Transverse colon (tissue), 4 donors: Measurements from ENCODE around the gene CCBE1. TPM values are rescaled to one million over a fixed set of nuclear protein-coding genes. Genes with fewer than 3 reads are reported as not detected.

Source experiments
- DNase-seq: peaks from one replicate; pipeline ENCODE4 v3.0.0-alpha.2; 2019
- H3K27ac ChIP-seq, 4 donors: fragments of 200-600 bp; sonication (generic); 2 replicates each; pipeline ENCODE4 v1.5.1; 2016 to 2018; ENCODE audit warnings: inconsistent platforms in 4 of 4
- H3K27me3 ChIP-seq: fragments of 200-600 bp; sonication (generic); 2 replicates; pipeline ENCODE4 v1.5.1; 2017; ENCODE audit warnings: inconsistent platforms
- H3K36me3 ChIP-seq, 4 donors: fragments of 200-600 bp; sonication (generic); 2 replicates each; pipeline ENCODE4 v1.5.1; 2017 to 2019; ENCODE audit warnings: inconsistent platforms in 4 of 4
- H3K4me1 ChIP-seq, 4 donors: fragments of 200-600 bp; sonication (generic); 2 replicates each; pipeline ENCODE4 v1.5.1; 2017 to 2020; ENCODE audit warnings: inconsistent platforms in 4 of 4
- H3K4me3 ChIP-seq, 4 donors: fragments of 200-600 bp; sonication (generic); 1 replicate in 1 of 4; 2 replicates in 3 of 4; pipeline versions ENCODE4 v1.5.1 to v1.6.1; 2017 to 2019; ENCODE audit warnings: inconsistent platforms in 4 of 4
- H3K9me3 ChIP-seq, 2 donors: fragments of 200-600 bp; sonication (generic); 2 replicates each; pipeline ENCODE4 v1.5.1; 2017 to 2019; ENCODE audit warnings: inconsistent platforms in 2 of 2
- EP300 ChIP-seq: sonication (generic); formaldehyde crosslinking; IDR thresholded peaks from one replicate; pipeline ENCODE4 v1.6.1; 2017; ENCODE audit warnings: antibody characterized with exemption, low read depth
- POLR2A ChIP-seq: fragments of 450-650 bp; IDR thresholded peaks from one replicate; pipeline ENCODE4 v1.6.1; 2016; ENCODE audit warnings: antibody characterized with exemption, mild to moderate bottlenecking, moderate library complexity
- POLR2AphosphoS5 ChIP-seq, 3 donors: sonication (generic); formaldehyde crosslinking; IDR thresholded peaks; one replicate each; pipeline ENCODE4 v1.6.1; 2016; ENCODE audit warnings: antibody characterized with exemption in 3 of 3
- WGBS, 2 donors: methylation state at CpG; one replicate each; pipeline ENCODE4 v1.1.5; 2018; ENCODE audit warnings: low coverage in 1 of 2; 5-methylcytosine and 5-hydroxymethylcytosine counted together
- in situ Hi-C, 4 donors: fragments of 200-750 bp; cut with MboI; loops; one replicate each; pipeline versions ENCODE4 v1.15.0 to v1.15.1; 2017; ENCODE audit warnings: low sequenced_read_pairs in 3 of 4, low pct_ligation_motif_present in 1 of 4, low pct_unique_long_range_greater_than_20kb in 1 of 4
- intact Hi-C: fragments of 100-400 bp; cut with DNase I; formaldehyde crosslinking; loops from one replicate; pipeline ENCODE4 v1.15.1; 2023; ENCODE audit warnings: low total_unique reads
- total RNA-seq, 4 donors: library from RNA; depleted of rRNA; stranded (reverse); fragments of >200 nt; gene quantifications; one replicate each; pipeline ENCODE4 v1.1.0, GENCODE V29; 2016
- TF ChIP-seq, protein P1 (sequence below), 5 experiments: fragments of 200-600 bp in 3 of 5; fragments of 450-650 bp in 2 of 5; sonication (generic) in 3 of 5; IDR thresholded peaks; 1 replicate in 2 of 5; 2 replicates in 3 of 5; pipeline ENCODE4 v1.5.1; 2016 to 2017; ENCODE audit warnings: antibody characterized with exemption in 5 of 5, inconsistent platforms in 3 of 5, mild to moderate bottlenecking in 2 of 5, moderate library complexity in 1 of 5

Gene CCBE1
- total RNA-seq, 4 donors from 2014 or later = 6.1 to 43.0 (median 15.7) TPM

DNA sequence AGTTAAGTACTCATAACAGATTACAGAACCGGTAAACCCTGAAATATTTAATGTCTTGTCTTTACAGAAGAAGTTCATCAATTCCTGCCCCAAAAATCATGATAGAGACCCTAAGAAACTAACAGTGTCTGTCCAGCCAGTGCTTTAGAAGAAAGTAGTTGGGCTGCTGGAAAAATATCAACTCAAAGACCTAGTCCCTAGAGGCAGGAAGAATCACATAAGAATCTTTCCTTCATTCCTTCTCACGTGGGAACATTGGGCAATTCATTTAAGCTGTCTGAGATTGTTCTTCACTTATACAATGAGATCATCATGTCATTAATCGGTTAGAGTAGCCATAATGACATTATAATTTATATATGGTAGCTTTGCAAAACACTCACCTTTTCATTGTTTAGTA is 156.4 kb downstream of the CCBE1 start:
- Histone ChIP-seq H3K9me3 (no peaks in the 10 kb centered on the region), H3K36me3 (no peaks in the 10 kb centered on the region), H3K4me3 (no peak overlapping the region), H3K4me1 (no peaks in the 10 kb centered on the region), H3K27me3 (no peaks in the 10 kb centered on the region), H3K27ac (no peak overlapping the region)
- no peak for DNase-seq
- intact Hi-C loops = no loop called here
- 48 to 64% methylated on average over 3 of the region's 3 CpGs for WGBS, 2 donors
- in situ Hi-C loops = no loop called here
- no peak for TF ChIP-seq POLR2AphosphoS5 (IDR thresholded peaks at IDR 0.05)
- TF ChIP-seq POLR2A = no peak
- TF ChIP-seq, protein P1, sequence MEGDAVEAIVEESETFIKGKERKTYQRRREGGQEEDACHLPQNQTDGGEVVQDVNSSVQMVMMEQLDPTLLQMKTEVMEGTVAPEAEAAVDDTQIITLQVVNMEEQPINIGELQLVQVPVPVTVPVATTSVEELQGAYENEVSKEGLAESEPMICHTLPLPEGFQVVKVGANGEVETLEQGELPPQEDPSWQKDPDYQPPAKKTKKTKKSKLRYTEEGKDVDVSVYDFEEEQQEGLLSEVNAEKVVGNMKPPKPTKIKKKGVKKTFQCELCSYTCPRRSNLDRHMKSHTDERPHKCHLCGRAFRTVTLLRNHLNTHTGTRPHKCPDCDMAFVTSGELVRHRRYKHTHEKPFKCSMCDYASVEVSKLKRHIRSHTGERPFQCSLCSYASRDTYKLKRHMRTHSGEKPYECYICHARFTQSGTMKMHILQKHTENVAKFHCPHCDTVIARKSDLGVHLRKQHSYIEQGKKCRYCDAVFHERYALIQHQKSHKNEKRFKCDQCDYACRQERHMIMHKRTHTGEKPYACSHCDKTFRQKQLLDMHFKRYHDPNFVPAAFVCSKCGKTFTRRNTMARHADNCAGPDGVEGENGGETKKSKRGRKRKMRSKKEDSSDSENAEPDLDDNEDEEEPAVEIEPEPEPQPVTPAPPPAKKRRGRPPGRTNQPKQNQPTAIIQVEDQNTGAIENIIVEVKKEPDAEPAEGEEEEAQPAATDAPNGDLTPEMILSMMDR (IDR thresholded peaks at IDR 0.05) = no peak
- no peak for TF ChIP-seq EP300

DNA sequence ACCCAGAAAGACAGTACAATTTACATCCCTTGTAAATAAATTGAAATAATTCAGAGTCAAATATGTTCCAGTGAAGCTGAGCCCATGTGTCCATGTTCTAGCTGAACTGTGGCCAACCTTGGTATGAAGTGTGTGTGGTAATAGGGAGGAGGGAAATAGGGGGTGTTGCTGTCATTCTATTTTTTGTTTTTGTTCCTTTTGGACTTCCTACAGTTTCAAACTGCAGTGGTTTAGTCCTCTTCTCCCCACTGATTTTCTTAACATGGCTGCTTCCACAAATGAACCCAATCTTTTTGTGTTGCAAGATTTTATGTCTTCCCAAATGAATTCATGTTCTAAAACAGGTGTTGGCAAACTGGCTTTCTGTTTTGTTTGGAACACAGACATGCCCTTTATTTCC is 156.9 kb downstream of the CCBE1 start:
- H3K36me3 ChIP-seq = no peaks in the 10 kb centered on the region
- DNase-seq = no peak
- no peaks in the 10 kb centered on the region for H3K27me3 ChIP-seq
- H3K9me3 ChIP-seq = no peaks in the 10 kb centered on the region
- TF ChIP-seq, protein P1 (IDR thresholded peaks at IDR 0.05) = no peak
- TF ChIP-seq POLR2A (no peak), POLR2AphosphoS5 (IDR thresholded peaks at IDR 0.05) (no peak), EP300 (no peak)
- H3K27ac ChIP-seq = no peak overlapping the region
- intact Hi-C loops = no loop called here
- H3K4me3 ChIP-seq = no peak overlapping the region
- in situ Hi-C loops = no loop called here
- no peaks in the 10 kb centered on the region for H3K4me1 ChIP-seq

DNA sequence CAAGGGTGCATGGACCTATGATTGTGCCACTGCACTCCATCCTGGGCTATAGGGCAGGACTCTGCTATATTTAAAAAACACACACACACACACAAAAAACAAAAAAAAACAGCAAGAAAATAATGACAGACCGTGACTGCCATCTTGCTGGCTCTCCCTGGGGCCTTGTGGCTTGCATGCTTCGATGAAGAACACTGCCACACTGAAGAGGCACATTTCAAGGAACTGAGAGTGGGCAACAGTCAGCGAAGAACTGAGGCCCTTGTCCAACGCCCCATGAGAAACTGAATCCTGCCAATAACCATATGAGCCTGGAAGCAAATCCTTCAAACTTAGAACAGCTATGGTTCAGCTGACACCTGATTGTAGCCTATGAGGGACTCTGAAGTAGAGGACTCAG is 158.1 kb downstream of the CCBE1 start:
- intact Hi-C loops (no loop called here), in situ Hi-C loops (no loop called here)
- Histone ChIP-seq H3K36me3 (no peaks in the 10 kb centered on the region), H3K9me3 (no peaks in the 10 kb centered on the region), H3K4me1 (no peaks in the 10 kb centered on the region), H3K4me3 (no peak overlapping the region), H3K27ac (no peak overlapping the region), H3K27me3 (no peaks in the 10 kb centered on the region)
- TF ChIP-seq, protein P1 (IDR thresholded peaks at IDR 0.05) = no peak
- TF ChIP-seq POLR2A (no peak), POLR2AphosphoS5 (IDR thresholded peaks at IDR 0.05) (no peak), EP300 (no peak)
- DNase-seq = no peak
- WGBS, 2 donors = 80 to 85% methylated on average over 4 of the region's 4 CpGs

DNA sequence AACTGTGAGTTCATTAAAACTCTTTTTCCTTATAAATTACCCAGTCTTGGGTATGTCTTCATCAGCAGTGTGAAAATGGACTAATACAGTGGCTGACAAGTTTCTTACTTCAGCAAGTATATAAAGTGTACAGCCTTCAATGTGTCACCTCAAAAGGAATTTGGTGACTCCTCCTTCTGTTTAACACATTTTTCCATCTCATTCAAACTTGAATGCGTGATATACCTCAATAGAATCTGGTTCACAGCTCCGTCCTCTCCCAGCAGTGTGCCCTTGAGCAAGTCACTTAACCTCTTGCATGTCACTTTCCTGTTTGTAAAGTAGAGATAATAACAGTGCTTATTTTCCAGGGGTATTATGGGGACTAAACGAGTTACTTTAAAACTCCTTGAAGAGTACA is 159.6 kb downstream of the CCBE1 start:
- Histone ChIP-seq H3K4me1 (no peaks in the 10 kb centered on the region), H3K36me3 (no peaks in the 10 kb centered on the region), H3K4me3 (no peak overlapping the region), H3K9me3 (no peaks in the 10 kb centered on the region), H3K27me3 (no peaks in the 10 kb centered on the region), H3K27ac (no peak overlapping the region)
- no peak for TF ChIP-seq POLR2AphosphoS5 (IDR thresholded peaks at IDR 0.05)
- TF ChIP-seq, protein P1 (IDR thresholded peaks at IDR 0.05) = no peak
- no peak for TF ChIP-seq EP300
- no peak for TF ChIP-seq POLR2A
- intact Hi-C loops = no loop called here
- in situ Hi-C loops = no loop called here
- WGBS, 2 donors = 49 to 72% methylated on average over 3 of the region's 3 CpGs
- DNase-seq = no peak
